ENCODE data around the gene NFIX. TPM values are rescaled to one million over a fixed set of nuclear protein-coding genes. Genes with fewer than 3 reads are reported as not detected.

NFIX gene
- total and polyA plus RNA-seq, 2 donors, result 2.0 to 10.5 TPM

GRCh38 chr19:13069415-13070359 is 74.4 kb downstream of the NFIX start:
- peaks cover 0 to 3% of the 10 kb centered on the region in 2 donors for H3K4me1 ChIP-seq (ENCODE audit: control insufficient read depth in 2 of 2, insufficient read depth in 2 of 2, low read length in 2 of 2)
- H3K27ac ChIP-seq (ENCODE audit: low read depth in 1 of 2, low read length in 1 of 2), result no peak overlapping the region
- no peaks in the 10 kb centered on the region for H3K9me3 ChIP-seq (ENCODE audit: control insufficient read depth in 2 of 2, insufficient read depth in 1 of 2, low read length in 1 of 2)
- no peak overlapping the region for H3K4me3 ChIP-seq (ENCODE audit: low read length in 2 of 2)
- WGBS, result 84% methylated on average over 20 of the region's 20 CpGs
- H3K27me3 ChIP-seq (ENCODE audit: control insufficient read depth in 2 of 2, insufficient read depth in 1 of 2, low read length in 1 of 2), result peaks cover 0 to 26% of the 10 kb centered on the region in 2 donors
- DNase-seq (ENCODE audit: low read depth in 6 of 9, low spot score in 9 of 9), result no peak
- H3K36me3 ChIP-seq (ENCODE audit: control insufficient read depth in 2 of 2, insufficient read depth in 2 of 2, low read length in 1 of 2), result no peaks in the 10 kb centered on the region

DNA sequence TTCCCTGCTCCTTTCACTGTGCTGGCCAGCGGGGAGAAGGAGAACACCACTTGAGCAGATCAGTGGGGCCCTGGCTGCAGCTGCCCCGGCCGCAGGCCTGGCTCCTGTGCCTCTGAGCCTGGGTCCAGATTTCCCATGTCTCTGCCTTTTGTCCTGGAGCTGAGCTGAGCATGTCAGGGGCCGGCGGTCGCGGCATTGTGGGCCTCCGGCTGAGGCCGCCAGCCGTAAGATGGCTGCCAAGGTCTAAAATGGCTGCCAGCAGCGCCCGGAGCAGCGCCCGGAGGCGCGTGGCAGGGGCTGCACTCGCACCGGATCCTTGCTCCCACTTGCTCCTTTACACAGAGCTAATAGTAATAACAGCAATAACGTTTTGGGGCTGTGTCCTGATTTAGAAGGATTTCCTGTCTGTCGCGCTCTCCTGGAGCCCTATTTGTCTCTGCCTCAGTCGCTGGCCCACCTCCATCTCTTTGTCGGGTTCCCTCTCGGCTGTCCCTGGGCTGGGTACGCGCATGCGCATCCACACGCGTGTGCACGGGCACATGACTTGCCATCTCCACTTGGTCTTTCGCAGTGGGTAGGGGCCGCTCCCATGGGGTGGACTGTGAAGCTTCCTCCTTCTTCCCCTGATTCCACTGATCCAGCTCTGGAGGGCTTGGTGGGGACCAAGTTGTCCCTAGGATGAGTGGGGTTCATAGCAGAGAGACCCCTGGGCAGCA is 75.3 kb downstream of the NFIX start:
- H3K4me3 ChIP-seq (ENCODE audit: low read length in 2 of 2), result no peak overlapping the region
- peaks cover 0 to 31% of the 10 kb centered on the region in 2 donors for H3K27me3 ChIP-seq (ENCODE audit: control insufficient read depth in 2 of 2, insufficient read depth in 1 of 2, low read length in 1 of 2)
- no peak overlapping the region for H3K27ac ChIP-seq (ENCODE audit: low read depth in 1 of 2, low read length in 1 of 2)
- no peak for DNase-seq (ENCODE audit: low read depth in 6 of 9, low spot score in 9 of 9)
- peaks cover 0 to 3% of the 10 kb centered on the region in 2 donors for H3K4me1 ChIP-seq (ENCODE audit: control insufficient read depth in 2 of 2, insufficient read depth in 2 of 2, low read length in 2 of 2)
- WGBS, result 95% methylated on average over 32 of the region's 32 CpGs
- H3K36me3 ChIP-seq (ENCODE audit: control insufficient read depth in 2 of 2, insufficient read depth in 2 of 2, low read length in 1 of 2), result no peaks in the 10 kb centered on the region
- H3K9me3 ChIP-seq (ENCODE audit: control insufficient read depth in 2 of 2, insufficient read depth in 1 of 2, low read length in 1 of 2), result no peaks in the 10 kb centered on the region

DNA sequence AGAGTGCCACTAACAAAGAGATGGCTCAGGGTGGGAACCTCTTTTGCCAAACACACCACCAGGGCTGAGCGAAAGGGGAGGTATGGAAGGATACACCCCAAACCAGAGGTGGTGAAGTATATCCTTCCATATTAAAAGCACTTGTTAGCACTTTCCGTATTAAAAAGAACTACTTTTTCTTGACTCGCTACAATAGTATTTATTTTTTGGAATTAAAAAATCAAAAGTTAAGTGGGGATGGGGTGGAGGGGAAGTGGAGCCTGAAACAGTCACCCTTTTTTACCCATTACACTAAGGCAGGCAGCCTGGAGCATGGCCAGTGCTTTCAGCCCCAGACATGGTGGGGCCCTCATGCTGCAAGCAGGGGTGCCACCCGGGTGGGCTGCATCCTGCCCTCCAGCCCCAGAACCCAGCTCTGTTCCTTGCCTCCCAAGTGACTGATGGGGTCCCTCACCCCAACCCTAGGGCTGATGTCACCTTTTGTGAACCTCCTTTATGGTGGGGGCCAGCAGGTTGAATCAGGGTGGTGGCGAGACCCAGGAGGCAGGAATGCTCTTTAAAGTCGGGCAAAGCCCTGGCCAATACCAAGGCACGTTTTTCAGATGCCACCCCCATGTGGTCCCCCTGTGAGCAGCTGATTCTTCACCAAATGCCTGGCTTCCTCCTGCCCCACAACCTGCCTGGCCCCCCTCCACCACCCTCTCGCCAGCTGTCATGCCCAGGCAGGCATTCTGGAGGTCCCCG is 76.3 kb downstream of the NFIX start:
- no peak for DNase-seq (ENCODE audit: low read depth in 6 of 9, low spot score in 9 of 9)
- Histone ChIP-seq H3K36me3 (ENCODE audit: control insufficient read depth in 2 of 2, insufficient read depth in 2 of 2, low read length in 1 of 2) (no peaks in the 10 kb centered on the region), H3K4me3 (ENCODE audit: low read length in 2 of 2) (no peak overlapping the region), H3K27ac (ENCODE audit: low read depth in 1 of 2, low read length in 1 of 2) (no peak overlapping the region), H3K4me1 (ENCODE audit: control insufficient read depth in 2 of 2, insufficient read depth in 2 of 2, low read length in 2 of 2) (peaks cover 0 to 8% of the 10 kb centered on the region in 2 donors), H3K9me3 (ENCODE audit: control insufficient read depth in 2 of 2, insufficient read depth in 1 of 2, low read length in 1 of 2) (no peaks in the 10 kb centered on the region), H3K27me3 (ENCODE audit: control insufficient read depth in 2 of 2, insufficient read depth in 1 of 2, low read length in 1 of 2) (peaks cover 0 to 40% of the 10 kb centered on the region in 2 donors)
- WGBS, result 67% methylated on average over 9 of the region's 9 CpGs

- Histone ChIP-seq H3K27me3 (ENCODE audit: control insufficient read depth in 2 of 2, insufficient read depth in 1 of 2, low read length in 1 of 2) (peaks cover 0 to 46% of the 10 kb centered on the region in 2 donors), H3K36me3 (ENCODE audit: control insufficient read depth in 2 of 2, insufficient read depth in 2 of 2, low read length in 1 of 2) (no peaks in the 10 kb centered on the region), H3K4me3 (ENCODE audit: low read length in 2 of 2) (no peak overlapping the region), H3K4me1 (ENCODE audit: control insufficient read depth in 2 of 2, insufficient read depth in 2 of 2, low read length in 2 of 2) (peaks cover 0 to 16% of the 10 kb centered on the region in 2 donors), H3K9me3 (ENCODE audit: control insufficient read depth in 2 of 2, insufficient read depth in 1 of 2, low read length in 1 of 2) (no peaks in the 10 kb centered on the region), H3K27ac (ENCODE audit: low read depth in 1 of 2, low read length in 1 of 2) (no peak overlapping the region)
- no peak for DNase-seq (ENCODE audit: low read depth in 6 of 9, low spot score in 9 of 9)
- WGBS, result 91% methylated on average over 9 of the region's 9 CpGs
Observed at GRCh38 chr19:13072188-13072908, 77.1 kb downstream of the NFIX start.

DNA sequence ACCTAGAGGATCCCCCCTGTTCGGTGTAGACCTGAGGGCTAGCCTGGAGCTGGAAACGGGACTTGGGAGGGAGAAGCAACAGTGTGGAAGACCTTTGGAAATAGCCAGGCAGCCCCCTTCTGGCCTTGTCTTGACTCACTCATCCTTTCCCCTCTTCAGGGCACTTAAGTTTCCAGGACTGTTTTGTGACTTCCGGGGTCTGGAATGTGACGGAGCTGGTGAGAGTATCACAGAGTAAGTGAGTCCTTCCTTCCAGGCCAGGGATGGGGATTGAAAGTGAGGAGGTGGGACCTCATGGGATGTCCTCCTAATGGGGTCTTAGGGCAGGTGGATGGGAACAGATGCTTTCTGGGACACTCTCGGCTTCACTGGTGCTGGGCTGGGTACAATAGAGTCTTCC is 78.0 kb downstream of the NFIX start:
- Histone ChIP-seq H3K36me3 (ENCODE audit: control insufficient read depth in 2 of 2, insufficient read depth in 2 of 2, low read length in 1 of 2) (no peaks in the 10 kb centered on the region), H3K9me3 (ENCODE audit: control insufficient read depth in 2 of 2, insufficient read depth in 1 of 2, low read length in 1 of 2) (no peaks in the 10 kb centered on the region), H3K4me3 (ENCODE audit: low read length in 2 of 2) (no peak overlapping the region), H3K4me1 (ENCODE audit: control insufficient read depth in 2 of 2, insufficient read depth in 2 of 2, low read length in 2 of 2) (peaks cover 0 to 25% of the 10 kb centered on the region in 2 donors), H3K27me3 (ENCODE audit: control insufficient read depth in 2 of 2, insufficient read depth in 1 of 2, low read length in 1 of 2) (peaks cover 0 to 46% of the 10 kb centered on the region in 2 donors), H3K27ac (ENCODE audit: low read depth in 1 of 2, low read length in 1 of 2) (no peak overlapping the region)
- WGBS, result 95% methylated on average over 5 of the region's 5 CpGs
- DNase-seq (ENCODE audit: low read depth in 6 of 9, low spot score in 9 of 9), result no peak

GRCh38 chr19:13074378-13074777 is 79.1 kb downstream of the NFIX start:
- no peaks in the 10 kb centered on the region for H3K9me3 ChIP-seq (ENCODE audit: control insufficient read depth in 2 of 2, insufficient read depth in 1 of 2, low read length in 1 of 2)
- 96% methylated on average over 4 of the region's 4 CpGs for WGBS
- no peaks in the 10 kb centered on the region for H3K36me3 ChIP-seq (ENCODE audit: control insufficient read depth in 2 of 2, insufficient read depth in 2 of 2, low read length in 1 of 2)
- H3K4me3 ChIP-seq (ENCODE audit: low read length in 2 of 2), result no peak overlapping the region
- H3K27me3 ChIP-seq (ENCODE audit: control insufficient read depth in 2 of 2, insufficient read depth in 1 of 2, low read length in 1 of 2), result peaks cover 0 to 42% of the 10 kb centered on the region in 2 donors
- H3K27ac ChIP-seq (ENCODE audit: low read depth in 1 of 2, low read length in 1 of 2), result no peak overlapping the region
- peaks cover 0 to 32% of the 10 kb centered on the region in 2 donors for H3K4me1 ChIP-seq (ENCODE audit: control insufficient read depth in 2 of 2, insufficient read depth in 2 of 2, low read length in 2 of 2)
- DNase-seq (ENCODE audit: low read depth in 6 of 9, low spot score in 9 of 9), result no peak

DNA sequence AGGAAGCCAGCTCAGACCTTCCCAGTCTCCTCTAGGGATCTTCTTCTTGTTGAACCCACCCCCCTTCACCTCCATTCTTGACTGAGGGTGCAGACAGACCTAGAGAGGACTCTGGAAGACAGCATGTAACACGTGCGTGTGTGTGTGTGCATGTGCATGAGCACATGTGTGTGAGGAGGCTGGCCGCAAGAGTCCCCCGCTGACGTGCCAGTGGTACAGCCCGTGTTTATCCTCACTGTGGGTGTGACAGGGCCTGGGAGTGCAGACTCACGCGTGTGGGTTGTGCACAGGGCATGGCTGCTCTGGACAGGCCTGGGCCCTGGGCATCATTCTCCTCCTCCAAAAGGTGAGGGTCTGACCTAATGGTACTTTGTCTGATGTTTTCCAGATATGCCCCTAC is 81.0 kb downstream of the NFIX start:
- Histone ChIP-seq H3K9me3 (ENCODE audit: control insufficient read depth in 2 of 2, insufficient read depth in 1 of 2, low read length in 1 of 2) (no peaks in the 10 kb centered on the region), H3K36me3 (ENCODE audit: control insufficient read depth in 2 of 2, insufficient read depth in 2 of 2, low read length in 1 of 2) (no peaks in the 10 kb centered on the region), H3K4me1 (ENCODE audit: control insufficient read depth in 2 of 2, insufficient read depth in 2 of 2, low read length in 2 of 2) (peaks cover 0 to 35% of the 10 kb centered on the region in 2 donors), H3K27me3 (ENCODE audit: control insufficient read depth in 2 of 2, insufficient read depth in 1 of 2, low read length in 1 of 2) (peaks cover 0 to 29% of the 10 kb centered on the region in 2 donors), H3K27ac (ENCODE audit: low read depth in 1 of 2, low read length in 1 of 2) (no peak overlapping the region), H3K4me3 (ENCODE audit: low read length in 2 of 2) (no peak overlapping the region)
- no peak for DNase-seq (ENCODE audit: low read depth in 6 of 9, low spot score in 9 of 9)
- WGBS, result 97% methylated on average over 8 of the region's 8 CpGs

DNA sequence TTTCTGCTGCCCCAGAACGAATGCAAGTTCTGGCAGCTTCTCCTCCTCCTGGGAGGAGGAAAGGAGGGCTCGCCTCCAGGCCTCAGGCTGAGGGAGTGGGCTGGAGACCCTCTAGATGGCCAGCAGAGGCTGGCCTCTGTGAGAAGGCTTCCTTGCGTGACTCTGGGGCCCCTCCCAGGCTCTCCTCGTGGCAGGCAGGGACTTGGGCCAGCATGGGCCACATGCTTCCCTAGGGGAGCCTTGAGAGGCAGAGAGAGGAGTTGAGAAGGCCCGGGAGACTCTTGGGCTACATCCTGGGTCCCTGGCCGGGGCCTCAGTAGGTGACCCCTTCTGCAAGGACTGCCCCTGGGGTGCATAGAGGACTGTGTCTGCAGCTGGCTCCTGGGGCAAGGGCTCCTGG is 81.5 kb downstream of the NFIX start:
- Histone ChIP-seq H3K36me3 (ENCODE audit: control insufficient read depth in 2 of 2, insufficient read depth in 2 of 2, low read length in 1 of 2) (no peaks in the 10 kb centered on the region), H3K9me3 (ENCODE audit: control insufficient read depth in 2 of 2, insufficient read depth in 1 of 2, low read length in 1 of 2) (no peaks in the 10 kb centered on the region), H3K27ac (ENCODE audit: low read depth in 1 of 2, low read length in 1 of 2) (no peak overlapping the region), H3K27me3 (ENCODE audit: control insufficient read depth in 2 of 2, insufficient read depth in 1 of 2, low read length in 1 of 2) (peaks cover 0 to 33% of the 10 kb centered on the region in 2 donors), H3K4me1 (ENCODE audit: control insufficient read depth in 2 of 2, insufficient read depth in 2 of 2, low read length in 2 of 2) (peaks cover 0 to 35% of the 10 kb centered on the region in 2 donors), H3K4me3 (ENCODE audit: low read length in 2 of 2) (no peak overlapping the region)
- 82% methylated on average over 6 of the region's 6 CpGs for WGBS
- DNase-seq (ENCODE audit: low read depth in 6 of 9, low spot score in 9 of 9), result no peak
